Esophagus muscularis mucosa (tissue), 3 donors: ENCODE measurements around the gene CEP89.

Source experiments
- CTCF ChIP-seq, 3 experiments: fragments of 200-600 bp in 2 of 3; fragments of 450-650 bp in 1 of 3; sonication (generic) in 2 of 3; IDR thresholded peaks; one replicate each; pipeline ENCODE4 v1.5.1; 2017 to 2019; ENCODE audit warnings: antibody characterized with exemption in 3 of 3, mild to moderate bottlenecking in 2 of 3, moderate library complexity in 1 of 3
- POLR2AphosphoS5 ChIP-seq, 2 donors: sonication (generic); formaldehyde crosslinking; IDR thresholded peaks; one replicate each; pipeline ENCODE4 v1.6.1; 2017; ENCODE audit warnings: antibody characterized with exemption in 2 of 2

GRCh38 chr19:32917616-32917996, 54.2 kb downstream of the CEP89 start:
- no peak for TF ChIP-seq POLR2AphosphoS5 (IDR thresholded peaks at IDR 0.05)
- TF ChIP-seq CTCF (IDR thresholded peaks at IDR 0.05) = no peak
